ENCODE results near the gene ADORA1.

- TF ChIP-seq CTCF (IDR thresholded peaks at IDR 0.05) (no peak), POLR2A (IDR thresholded peaks at IDR 0.05) (no peak)
Observed at GRCh38 chr1:203170625-203171330, 43.3 kb downstream of the ADORA1 start.

All from thyroid gland (tissue), 4 donors.